CD4-positive, alpha-beta T cell treated with Interleukin-1 beta for 1 hour (primary cell): ENCODE data around the gene TTLL1.
A peak's percentile ranks its signal among the peaks of the same experiment; 100 is the strongest.
"Not testable (repeated sequence)": the region's sequence is repeated elsewhere in the genome, so short reads cannot be mapped to it uniquely, and the experiment has no call there.

Experiments
- DNase-seq, 2 donors: peaks; one replicate each; pipeline ENCODE4 v3.0.0-alpha.2; 2020 to 2022

Gene TTLL1

DNA sequence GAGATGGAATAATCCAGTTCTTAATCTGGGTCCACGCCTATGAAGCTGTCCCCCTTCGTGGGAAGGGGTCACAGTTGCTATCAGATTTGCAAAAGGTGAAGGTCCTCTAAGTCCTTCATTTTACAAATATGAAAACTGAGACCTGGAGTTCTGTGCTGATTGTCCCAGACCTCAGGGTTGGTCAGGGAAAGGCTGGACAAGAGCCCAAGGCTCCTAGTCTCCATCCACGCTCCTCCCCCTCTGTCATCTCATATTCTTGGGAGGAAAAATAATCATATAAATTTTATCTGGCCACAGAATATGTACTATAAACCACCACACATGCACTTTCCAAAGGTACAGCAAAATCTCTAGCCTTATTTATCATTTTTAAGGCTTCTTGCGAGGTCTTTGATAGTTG, 79.7 kb downstream of the TTLL1 start:
- no peak for DNase-seq

DNA sequence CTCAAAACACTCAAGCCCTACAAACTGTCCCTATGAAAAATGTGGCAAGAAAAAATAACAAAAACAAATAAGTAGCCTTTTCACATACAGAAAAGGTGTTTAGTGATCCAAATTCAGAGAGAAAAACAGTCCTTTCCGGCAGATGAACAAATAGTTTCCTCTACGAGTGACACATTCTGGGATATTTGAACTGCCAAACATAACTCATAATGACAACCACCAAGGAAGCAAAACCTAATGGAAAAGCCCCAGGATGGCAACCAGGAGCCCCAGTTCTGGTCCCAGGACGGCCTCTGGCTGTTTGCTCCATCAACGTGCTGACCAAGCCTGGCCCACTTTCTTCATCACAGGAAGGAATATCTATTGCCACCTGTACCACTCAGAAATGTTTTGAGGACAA, 80.3 kb downstream of the TTLL1 start:
- no peak for DNase-seq

DNA sequence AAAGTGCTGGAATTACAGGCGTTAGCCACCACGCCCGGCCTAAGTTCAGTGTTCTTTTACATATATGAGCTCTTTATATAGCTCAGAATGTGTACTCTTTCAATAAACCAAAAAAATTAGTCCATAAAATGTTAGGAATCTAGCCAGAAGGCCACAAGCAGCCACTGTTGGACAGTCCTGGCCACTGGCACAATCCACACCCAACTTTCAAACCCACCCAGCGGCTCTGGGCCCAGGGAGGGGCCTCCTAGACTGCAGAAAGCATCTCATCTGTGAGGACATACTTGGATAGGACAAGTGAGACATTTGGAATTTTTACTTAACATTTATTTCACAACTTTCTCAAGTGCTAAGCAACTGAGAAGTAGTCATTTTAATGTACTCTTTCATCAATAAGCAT, 80.7 kb downstream of the TTLL1 start:
- no peak for DNase-seq

DNA sequence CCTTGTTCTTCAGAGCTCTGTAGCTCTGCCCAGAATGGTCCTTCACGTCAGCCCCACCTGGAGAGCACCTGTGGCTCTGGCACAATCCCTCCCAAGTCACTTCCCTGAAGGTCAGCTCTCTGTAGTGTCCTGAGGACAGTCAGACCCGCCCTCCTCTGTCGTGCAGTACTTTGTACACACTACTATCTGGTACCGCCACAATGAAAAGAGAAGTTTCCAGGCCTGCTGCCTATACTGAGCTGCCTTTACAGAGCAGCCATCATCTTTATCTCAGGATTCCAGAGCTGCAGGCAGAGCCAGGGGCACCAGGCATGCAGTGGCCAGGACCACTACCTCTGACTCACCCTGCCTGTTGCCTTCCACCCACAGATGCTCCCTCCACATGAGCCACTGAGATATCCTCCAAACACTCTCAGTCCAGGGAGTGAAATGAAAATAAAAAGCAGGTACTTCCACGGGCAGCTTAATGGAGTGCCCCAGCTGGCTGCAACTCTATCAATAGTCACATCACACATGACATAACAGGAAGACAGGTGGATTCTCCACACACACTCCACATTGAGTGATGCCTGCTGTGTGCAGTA, 81.6 kb downstream of the TTLL1 start:
- no peak for DNase-seq

DNA sequence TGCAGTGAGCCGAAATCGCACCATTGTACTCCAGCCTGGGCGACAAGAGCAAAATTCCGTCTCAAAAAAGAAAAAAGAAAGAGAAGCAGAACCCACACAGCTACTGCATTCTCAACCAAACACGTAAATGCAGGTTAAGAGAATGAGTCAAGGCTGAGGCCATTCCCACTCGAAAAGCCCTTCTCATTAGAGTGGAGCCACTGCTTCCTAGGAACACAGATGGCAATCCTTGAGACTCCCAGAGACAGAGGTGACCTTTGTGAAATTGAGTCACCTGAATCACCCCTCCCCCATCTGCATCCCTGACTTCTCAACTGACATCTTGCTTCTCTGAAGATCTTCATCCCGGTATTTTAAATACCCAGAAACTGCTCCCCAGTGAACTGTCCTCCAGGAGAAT, 82.4 kb downstream of the TTLL1 start:
- no peak for DNase-seq

DNA sequence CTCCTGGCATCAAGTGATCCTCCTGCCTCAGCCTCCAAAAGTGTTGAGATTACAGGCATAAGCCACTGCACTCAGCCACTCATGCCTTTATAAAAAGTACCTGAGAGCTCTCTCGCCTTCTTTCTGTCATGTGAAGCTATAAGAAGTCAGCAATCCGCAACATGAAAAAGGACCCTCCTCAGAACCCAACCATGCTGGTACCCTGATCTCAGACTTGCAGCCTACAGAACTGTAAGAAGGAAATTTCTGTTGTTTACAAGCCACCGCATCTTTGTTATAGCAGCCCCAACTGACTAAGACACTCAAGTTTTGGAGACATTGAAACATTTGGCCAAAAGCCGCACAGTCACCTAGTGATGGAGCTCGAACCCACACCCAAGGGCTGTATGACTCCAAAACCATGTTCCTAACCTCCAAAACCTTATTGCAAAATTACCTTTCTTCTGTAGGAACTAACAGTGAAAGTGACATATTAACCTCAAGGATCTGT, 83.1 kb downstream of the TTLL1 start:
- no peak for DNase-seq

DNA sequence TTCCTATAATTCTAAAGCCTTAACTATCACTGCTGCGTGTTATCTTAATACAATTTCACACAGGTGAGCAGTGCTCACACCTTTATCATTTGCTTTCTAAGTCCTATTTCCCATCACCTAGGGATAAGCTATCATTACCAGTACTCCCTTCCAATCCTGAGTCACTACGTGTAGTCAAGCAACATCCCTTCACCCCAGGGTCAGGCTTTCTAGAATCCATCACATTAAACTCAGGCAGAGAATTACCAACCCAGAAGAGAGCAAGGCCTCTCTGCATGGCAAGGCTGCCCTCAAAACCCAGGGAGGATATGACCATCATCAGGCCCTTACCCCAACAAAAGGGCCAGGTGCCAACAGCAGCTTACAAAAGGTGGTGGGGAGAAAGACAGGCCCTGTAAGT, 84.1 kb downstream of the TTLL1 start:
- DNase-seq, result no peak

DNA sequence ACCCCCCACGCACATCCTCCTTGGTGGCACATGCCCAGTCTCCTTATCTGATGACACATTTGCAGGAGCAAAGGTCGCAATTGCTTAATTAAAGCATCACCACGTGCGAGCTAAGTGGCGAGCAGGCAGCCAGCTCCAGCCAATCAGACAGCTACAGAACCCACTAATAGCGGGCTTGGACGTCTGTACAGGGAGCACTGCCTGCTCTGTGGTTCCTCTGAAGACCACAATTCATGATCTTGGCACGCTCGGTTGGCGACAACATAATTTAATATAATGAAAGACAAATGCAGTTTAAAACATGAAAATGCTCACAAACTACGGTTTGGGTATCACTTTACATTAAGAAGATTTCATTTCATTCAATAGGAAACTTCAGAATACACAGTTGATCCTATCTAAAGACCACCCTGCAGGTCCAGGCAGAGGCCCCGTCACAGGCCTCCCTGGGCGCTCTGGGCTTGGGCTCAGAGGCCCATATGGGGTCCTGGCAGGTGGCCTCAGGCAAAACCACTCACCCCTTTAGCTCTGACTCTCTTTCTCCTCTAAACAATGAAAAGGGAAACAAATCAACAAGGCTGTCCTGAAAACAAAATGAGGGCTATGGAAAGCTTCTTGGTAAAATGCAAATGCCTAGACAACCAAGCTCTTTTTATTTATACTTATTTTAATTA, 84.7 kb downstream of the TTLL1 start:
- no peak for DNase-seq

DNA sequence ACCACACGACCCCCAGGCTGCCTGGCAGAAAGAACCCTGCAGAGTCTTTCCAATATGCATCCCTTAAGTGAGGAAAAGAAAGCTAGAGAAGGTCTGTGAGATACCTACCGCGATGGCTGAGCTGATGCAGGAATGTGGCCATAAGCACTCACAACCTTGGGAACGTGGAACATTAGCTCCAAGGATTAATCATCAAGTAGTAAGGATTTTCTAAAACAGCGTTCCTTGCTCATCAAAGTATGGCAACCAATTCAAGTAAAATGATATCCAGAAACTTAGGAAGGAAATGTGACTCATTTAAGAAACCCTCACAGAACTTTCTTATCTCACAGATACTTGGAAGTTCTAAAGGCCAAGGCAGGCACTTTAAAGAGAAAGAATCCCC, 87.0 kb downstream of the TTLL1 start:
- no peak for DNase-seq

DNA sequence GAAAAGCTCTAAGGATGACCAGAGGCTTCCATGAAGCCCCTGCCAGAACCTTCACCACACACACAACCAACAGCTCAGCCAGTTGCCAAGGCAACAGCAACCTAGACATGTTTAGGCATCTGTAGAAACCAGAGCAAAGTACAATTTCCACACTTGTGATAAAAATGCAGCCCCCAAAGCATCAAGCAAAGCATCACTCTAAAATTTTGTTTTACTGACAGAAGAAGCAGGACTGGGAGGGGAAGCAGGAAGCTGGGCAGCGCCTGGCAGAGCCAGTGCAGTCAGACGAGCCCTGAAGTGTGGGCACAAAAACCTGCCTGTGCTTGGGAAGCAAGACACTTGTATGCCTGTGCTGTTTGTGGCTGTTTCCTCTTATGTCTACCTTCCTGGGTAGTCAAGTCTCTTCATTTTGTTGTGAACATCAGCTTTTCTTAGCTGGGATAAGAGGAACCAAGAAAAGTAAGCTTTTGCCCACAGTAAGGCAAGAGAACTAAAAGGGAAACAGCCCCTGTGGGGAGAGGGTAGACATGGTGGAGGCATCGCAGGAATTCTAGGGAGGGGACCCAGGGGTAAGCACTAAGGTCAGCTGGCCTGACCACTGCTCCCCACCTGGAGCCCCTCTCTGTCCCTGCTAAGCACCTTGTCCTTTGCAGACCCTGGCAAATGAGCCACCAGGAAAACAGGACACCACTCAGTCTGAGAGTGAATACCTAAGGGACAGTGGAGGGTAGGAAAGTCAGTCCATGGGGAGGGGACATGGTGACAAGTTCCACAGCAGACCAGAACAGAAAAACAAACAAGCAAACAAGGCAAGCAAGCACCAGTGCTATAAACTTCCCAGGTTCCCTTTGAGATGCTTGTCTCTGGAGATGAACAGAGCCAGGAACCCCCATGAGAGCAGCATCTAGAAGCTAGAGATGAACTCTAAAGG, 87.7 kb downstream of the TTLL1 start:
- no peak for DNase-seq

DNA sequence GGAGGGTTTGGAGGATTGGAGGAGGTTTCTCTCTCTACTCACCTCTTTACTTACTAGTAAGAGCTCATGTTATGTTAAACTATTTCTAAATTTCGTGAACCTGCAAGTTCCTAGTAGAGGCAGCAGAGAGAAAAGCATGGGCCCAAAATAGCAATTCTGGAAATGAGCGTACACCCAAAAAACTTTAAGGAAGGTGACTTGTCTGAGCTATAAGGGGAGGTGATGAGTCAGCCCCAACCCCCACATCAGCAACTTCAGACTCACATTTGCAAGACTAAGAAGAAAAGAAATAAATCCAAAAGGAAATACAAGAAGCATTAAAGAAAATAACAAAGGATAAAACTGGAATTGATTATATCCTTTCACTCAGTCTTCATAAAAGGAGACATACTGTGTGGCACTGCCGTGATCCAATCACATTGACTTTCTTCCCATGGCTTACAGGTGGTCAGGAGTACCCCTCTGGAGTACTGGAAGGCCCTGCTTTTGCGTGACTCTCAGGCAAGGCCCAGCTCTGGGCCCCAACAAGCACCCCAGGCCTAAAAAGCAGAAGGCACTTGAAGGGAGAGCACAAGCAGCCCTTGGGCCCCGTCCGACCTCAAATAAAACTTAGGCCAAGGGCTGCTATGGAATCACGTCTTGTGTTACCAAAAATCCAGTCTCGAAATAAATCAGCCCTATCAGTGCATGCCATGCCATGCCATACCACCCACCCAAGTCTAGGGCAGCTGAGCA, 88.6 kb downstream of the TTLL1 start:
- no peak for DNase-seq

DNA sequence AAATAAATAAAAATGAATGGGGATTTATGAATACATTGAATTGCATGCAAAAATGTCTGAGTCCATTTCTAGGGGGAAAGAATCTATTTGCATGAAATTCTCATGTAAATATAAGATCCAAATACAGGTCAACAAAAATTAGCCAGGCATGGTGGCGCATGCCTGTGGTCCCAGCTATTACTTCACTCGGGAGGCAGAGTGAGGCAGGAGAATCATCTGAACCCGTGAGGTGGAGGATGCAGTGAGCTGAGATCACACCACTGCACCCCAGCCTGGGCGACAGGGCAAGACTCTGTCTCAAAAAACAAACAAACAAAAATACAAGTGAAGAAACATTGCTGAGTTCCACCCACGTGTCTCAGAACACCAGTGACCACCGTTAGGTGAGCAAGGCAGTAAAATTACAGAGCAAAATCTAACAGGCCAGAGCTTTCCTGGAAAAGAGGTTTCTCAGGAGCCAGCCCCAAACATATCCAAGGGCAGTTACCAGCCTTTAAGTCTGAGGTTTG, 91.6 kb downstream of the TTLL1 start:
- DNase-seq, result no peak

DNA sequence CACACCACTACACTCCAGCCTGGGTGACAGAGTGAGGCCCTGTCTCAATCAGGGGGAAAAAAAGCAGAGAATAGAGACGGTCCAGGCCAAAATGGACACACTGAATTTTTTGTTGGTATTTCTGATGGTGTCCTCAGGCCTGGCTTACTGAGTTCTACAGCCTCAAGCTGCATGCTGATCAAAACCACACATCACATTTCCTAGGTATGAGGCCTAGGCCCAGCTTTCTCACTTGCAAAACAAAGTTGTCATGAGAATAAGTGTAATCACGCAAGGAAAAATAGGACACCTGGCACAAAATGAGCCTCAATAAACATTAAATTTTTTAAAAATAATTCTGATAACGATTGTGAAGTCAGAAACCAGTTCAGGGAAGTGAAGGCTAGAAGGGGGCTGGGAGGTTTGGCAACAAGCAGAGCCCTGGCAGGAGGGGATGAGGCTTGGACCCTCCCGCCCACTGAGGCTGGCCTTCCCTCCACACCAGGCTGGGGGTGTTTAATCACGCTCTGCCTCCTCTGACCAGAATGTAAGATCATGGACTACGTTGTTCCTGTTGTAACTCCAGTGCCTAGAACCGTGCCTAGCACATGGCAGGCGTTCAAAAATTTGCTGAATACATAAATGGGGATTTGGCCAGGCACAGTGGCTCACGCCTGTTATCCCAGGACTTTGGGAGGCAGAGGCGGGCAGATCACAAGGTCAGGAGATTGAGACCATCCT, 92.4 kb downstream of the TTLL1 start:
- no peak for DNase-seq

DNA sequence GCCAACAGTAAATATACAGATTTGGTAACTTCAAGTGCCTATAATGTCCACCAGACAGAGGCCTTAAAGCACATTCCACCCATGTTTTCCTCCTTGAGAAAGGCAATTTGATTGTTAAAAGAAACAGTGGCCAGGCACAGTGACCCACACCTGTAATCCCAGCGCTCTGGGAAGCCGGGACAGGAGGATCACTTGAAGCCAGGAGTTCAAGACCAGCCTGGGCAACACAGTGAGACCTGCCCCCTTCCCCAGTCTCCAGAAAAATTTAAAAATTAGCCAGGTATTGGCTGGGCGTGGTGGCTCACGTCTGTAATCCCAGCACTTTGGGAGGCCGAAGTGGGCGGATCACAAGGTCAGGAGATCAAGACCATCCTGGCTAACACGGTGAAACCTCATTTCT, 93.5 kb downstream of the TTLL1 start:
- DNase-seq, result not testable (repeated sequence)

DNA sequence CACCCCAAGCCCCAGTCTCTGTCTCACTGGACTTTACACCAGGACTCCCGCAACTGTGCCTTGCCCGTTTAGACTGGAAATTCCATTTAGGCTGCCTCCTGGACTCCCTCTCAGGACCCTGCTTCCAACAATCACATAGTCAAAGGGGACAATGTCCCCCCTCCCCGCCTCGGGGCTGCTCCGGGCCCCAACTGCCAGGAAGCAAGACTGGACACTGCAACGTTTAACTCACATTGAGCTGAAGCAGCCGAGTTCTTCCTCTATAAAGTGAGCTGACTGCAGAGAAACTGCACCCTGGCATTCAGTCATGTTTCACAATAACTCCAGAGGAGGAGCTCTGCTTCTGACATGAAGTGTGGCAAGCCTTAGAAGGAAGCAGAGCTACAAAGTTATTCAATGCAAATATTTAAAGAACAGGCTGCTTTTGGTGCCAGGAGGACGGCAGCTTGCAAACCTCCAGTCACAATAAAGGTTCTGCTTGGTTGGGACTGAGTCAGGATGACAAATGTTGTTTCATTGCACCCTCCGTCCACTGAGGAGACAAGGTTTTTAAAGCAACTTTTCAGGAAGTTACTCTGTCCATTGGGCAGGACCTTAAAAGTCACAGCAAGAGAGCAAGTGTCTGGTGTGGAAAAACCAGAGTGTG, 94.2 kb downstream of the TTLL1 start:
- DNase-seq, result peak; percentile 5 to 52

DNA sequence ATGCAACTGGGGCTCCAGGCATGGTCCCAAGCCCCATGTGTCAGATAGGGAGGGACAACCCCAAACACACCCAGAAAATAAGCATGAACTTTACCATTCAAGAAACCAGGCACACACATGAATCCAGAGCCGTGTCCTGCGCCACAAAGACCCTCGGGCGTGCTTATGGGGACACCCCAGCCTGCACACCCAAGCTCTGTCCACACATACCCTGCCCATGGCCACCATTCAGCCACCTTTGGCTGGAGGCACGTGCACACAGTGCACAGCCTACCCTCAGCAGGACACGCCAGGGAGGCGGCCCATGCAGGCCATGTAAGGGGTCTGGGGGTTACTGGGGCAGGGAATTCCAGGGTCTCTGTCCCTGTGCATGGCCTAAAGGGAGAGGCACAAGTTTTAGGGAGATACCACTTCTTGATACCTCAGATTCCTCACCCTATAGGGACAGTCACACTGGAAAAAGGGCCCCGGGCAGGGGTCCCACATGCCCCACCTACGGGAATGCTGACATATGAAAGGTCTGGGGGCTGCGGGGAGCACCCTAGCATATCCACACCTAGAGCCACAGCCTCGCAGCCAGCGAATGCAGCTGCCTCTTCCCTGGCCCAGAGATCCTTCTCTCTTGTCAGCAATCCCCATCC, 94.8 kb downstream of the TTLL1 start:
- no peak for DNase-seq

DNA sequence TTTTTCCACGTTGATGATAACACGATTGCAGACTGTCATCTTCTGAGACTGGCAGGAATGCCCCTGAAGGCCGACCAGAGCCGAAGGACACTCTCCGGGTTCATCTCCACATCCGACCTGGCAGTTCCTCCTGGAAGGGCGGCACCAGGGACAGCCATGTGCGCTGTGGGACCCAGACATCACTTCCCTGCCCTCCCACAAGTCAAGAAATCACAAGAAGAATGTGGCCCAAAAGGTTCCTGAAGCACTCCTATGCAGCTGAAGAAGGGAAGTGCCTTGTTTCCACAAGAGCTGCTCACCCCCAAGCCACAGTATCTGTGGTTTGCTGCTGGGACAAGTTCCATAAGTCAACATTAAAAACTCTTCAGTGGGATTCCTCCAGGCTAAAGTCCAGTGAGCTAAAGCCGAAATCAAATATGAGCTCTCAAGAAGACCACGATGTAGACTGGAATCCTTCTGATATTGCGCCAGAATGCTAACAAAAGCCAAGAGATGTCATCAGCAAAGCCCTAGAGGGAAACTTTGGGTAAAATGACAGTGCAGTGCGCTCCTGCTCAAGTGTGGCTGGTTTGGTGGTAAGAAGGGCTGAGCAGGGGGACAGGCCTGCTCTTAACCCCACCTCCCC, 95.4 kb downstream of the TTLL1 start:
- DNase-seq, result no peak

DNA sequence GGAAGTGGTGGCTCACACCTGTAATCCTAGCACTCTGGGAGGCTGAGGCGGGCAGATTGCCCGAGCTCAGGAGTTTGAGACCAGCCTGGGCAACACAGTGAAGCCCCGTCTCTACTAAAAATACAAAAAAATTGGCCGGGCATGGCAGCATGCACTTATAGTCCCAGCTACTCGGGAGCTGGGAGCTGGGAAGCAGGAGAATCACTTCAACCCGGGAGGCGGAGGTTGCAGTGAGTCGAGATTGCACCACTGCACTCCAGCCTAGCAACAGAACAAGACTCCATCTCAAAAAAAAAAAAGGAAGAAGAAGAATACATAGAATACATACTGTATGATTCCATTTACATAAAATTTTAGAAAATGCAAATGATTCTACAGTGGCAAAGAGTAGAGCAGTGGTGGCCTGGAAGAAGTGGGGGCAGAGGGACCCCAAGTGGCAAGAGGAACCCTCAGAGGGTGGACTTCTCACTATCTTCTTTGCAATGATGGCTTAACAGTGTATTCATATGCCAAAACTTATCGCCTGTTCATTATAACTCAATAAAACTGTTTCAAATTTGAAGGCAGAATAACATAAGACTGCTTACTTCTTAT, 96.2 kb downstream of the TTLL1 start:
- no peak for DNase-seq

DNA sequence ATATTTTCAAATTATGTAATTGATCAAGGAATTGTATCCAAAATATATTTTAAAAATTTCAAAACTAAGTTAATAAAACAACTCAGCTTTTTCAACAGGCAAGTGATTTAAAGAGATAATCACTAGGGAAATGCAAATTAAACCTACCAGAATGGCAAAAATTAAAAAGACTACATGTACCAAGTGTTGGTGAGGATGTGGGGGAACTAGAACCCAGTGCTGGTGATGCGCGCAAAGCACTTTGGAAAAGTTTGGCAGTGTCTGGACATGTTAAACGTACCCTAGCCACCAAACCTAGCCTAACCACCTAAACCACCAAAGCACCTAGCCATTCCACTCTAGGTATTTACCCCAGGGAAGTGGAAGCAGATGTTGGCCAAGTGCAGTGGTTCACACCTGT, 97.1 kb downstream of the TTLL1 start:
- DNase-seq, result no peak

DNA sequence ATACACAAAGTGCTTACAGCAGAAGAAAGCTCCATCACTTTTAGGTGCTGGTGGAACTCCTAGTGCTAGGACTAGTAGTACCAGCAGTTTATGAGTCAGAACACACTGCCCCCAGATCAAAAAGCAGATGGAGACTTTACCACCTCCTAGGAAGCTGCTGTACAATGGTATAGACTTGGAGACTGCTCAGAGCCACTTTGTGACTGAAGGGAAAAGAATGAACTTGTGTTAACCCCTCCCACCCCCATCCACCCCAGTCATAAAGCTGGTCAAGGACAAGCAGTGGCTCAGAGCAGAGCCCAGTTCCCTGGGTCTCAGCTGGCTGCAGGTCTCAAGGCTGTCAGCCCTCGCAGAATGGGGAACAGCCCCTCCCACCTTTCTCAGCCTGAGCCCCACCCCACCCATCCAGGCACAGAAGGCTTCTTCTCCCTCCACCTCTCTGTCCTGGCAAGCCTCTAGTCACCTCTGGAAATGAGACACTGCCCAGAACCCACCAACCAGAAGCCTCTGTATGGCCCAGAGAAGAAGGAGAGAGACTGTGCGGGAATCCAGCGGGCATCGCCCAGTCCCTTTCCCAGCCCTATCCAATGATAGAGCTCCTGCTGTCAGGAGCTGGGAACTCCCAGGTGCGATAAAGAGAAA, 98.1 kb downstream of the TTLL1 start:
- DNase-seq, result no peak
